Stimulated activated naive B cell treated with anti-CD40 and anti-IgM and Interleukin-4, amounts not matched to agents 10 μg/mL and 1 μg/mL and 100 μg/mL, for 72 hours (primary cell): ENCODE measurements around the gene KCNQ2.
"Not testable (repeated sequence)": the region's sequence is repeated elsewhere in the genome, so short reads cannot be mapped to it uniquely, and the experiment has no call there.

Experiments
- ATAC-seq, 2 donors: fragments of 150-1000 bp; cut with Tn5 transposase; replicated peaks; 2 replicates each; pipeline ENCODE4 v1.10.0; 2021; ENCODE audit warnings: moderate library complexity in 1 of 2
- DNase-seq: peaks from one replicate; pipeline ENCODE4 v3.0.0; 2021
- H3K27ac Mint-ChIP-seq: one replicate; pipeline ENCODE4 v1.8.0; 2022; ENCODE audit warnings: mild to moderate bottlenecking, mixed read lengths
- H3K27me3 Mint-ChIP-seq, 2 donors: one replicate each; pipeline ENCODE4 v1.8.0; 2022; ENCODE audit warnings: mixed read lengths in 2 of 2
- H3K36me3 Mint-ChIP-seq, 2 donors: one replicate each; pipeline ENCODE4 v1.8.0; 2022; ENCODE audit warnings: mixed read lengths in 2 of 2, mild to moderate bottlenecking in 1 of 2
- H3K4me1 Mint-ChIP-seq, 2 donors: one replicate each; pipeline ENCODE4 v1.8.0; 2022; ENCODE audit warnings: mixed read lengths in 2 of 2, mild to moderate bottlenecking in 1 of 2
- H3K4me3 Mint-ChIP-seq, 2 donors: one replicate each; pipeline ENCODE4 v1.8.0; 2022; ENCODE audit warnings: mild to moderate bottlenecking in 2 of 2, mixed read lengths in 2 of 2, moderate library complexity in 1 of 2
- H3K9me3 Mint-ChIP-seq, 2 donors: one replicate each; pipeline ENCODE4 v1.8.0; 2022; ENCODE audit warnings: mixed read lengths in 2 of 2, mild to moderate bottlenecking in 1 of 2

Gene KCNQ2

GRCh38 chr20:63490416-63490815 is 18.0 kb upstream of the KCNQ2 start:
- no peak for DNase-seq
- Mint-ChIP-seq H3K36me3 (peaks cover 0 to 3% of the 10 kb centered on the region in 2 donors), H3K4me1 (no peaks in the 10 kb centered on the region), H3K4me3 (no peak overlapping the region), H3K27ac (no peak overlapping the region), H3K9me3 (peaks cover 8 to 14% of the 10 kb centered on the region in 2 donors), H3K27me3 (peaks cover 42 to 53% of the 10 kb centered on the region in 2 donors)
- no peak for ATAC-seq

GRCh38 chr20:63488315-63489251 is 16.1 kb upstream of the KCNQ2 start:
- Mint-ChIP-seq H3K4me1 (no peaks in the 10 kb centered on the region), H3K27me3 (peaks cover 45 to 53% of the 10 kb centered on the region in 2 donors), H3K36me3 (peaks cover 0 to 3% of the 10 kb centered on the region in 2 donors), H3K9me3 (peaks cover 8 to 14% of the 10 kb centered on the region in 2 donors), H3K27ac (peak overlapping the region; percentile 85), H3K4me3 (no peak overlapping the region)
- peak in 1 of 2 donors; percentile 25 for ATAC-seq
- no peak for DNase-seq

- peaks cover 44 to 61% of the 10 kb centered on the region in 2 donors for H3K27me3 Mint-ChIP-seq
These were observed 15.4 kb upstream of the KCNQ2 start for GRCh38 chr20:63487781-63488241.

GRCh38 chr20:63487116-63487764 is 14.8 kb upstream of the KCNQ2 start:
- ATAC-seq (no peak), DNase-seq (no peak)
- Mint-ChIP-seq H3K9me3 (peaks cover 2 to 11% of the 10 kb centered on the region in 2 donors), H3K36me3 (peaks cover 0 to 3% of the 10 kb centered on the region in 2 donors), H3K4me3 (no peak overlapping the region), H3K27ac (no peak overlapping the region), H3K4me1 (peaks cover 0 to 3% of the 10 kb centered on the region in 2 donors), H3K27me3 (peaks cover 46 to 66% of the 10 kb centered on the region in 2 donors)

More at GRCh38 chr20:63487781-63488241, 15.4 kb upstream of the KCNQ2 start:
- peaks cover 8 to 14% of the 10 kb centered on the region in 2 donors for H3K9me3 Mint-ChIP-seq
- DNase-seq (no peak), ATAC-seq (no peak)
- peaks cover 0 to 3% of the 10 kb centered on the region in 2 donors for H3K36me3 Mint-ChIP-seq
- no peak overlapping the region for H3K4me3 Mint-ChIP-seq
- peaks cover 0 to 2% of the 10 kb centered on the region in 2 donors for H3K4me1 Mint-ChIP-seq
- no peak overlapping the region for H3K27ac Mint-ChIP-seq

- peaks cover 44 to 67% of the 10 kb centered on the region in 2 donors for H3K27me3 Mint-ChIP-seq
- H3K9me3 Mint-ChIP-seq, result peaks cover 0 to 4% of the 10 kb centered on the region in 2 donors
- ATAC-seq (no peak), DNase-seq (no peak)
- H3K4me1 Mint-ChIP-seq, result peaks cover 0 to 3% of the 10 kb centered on the region in 2 donors
- no peak overlapping the region for H3K4me3 Mint-ChIP-seq
- no peak overlapping the region for H3K27ac Mint-ChIP-seq
- peaks cover 0 to 3% of the 10 kb centered on the region in 2 donors for H3K36me3 Mint-ChIP-seq
These were observed 13.9 kb upstream of the KCNQ2 start for GRCh38 chr20:63486300-63486855.

GRCh38 chr20:63484651-63485403 is 12.4 kb upstream of the KCNQ2 start:
- Mint-ChIP-seq H3K27ac (no peak overlapping the region), H3K4me3 (no peak overlapping the region), H3K9me3 (peaks cover 0 to 4% of the 10 kb centered on the region in 2 donors), H3K27me3 (peaks cover 42 to 62% of the 10 kb centered on the region in 2 donors), H3K36me3 (peaks cover 0 to 3% of the 10 kb centered on the region in 2 donors), H3K4me1 (peaks cover 0 to 3% of the 10 kb centered on the region in 2 donors)
- ATAC-seq (no peak), DNase-seq (no peak)

- peaks cover 0 to 3% of the 10 kb centered on the region in 2 donors for H3K4me1 Mint-ChIP-seq
- no peak overlapping the region for H3K27ac Mint-ChIP-seq
- no peak overlapping the region for H3K4me3 Mint-ChIP-seq
- H3K36me3 Mint-ChIP-seq, result peaks cover 0 to 3% of the 10 kb centered on the region in 2 donors
- DNase-seq (no peak), ATAC-seq (no peak)
- peaks cover 0 to 4% of the 10 kb centered on the region in 2 donors for H3K9me3 Mint-ChIP-seq
- H3K27me3 Mint-ChIP-seq, result peaks cover 40 to 61% of the 10 kb centered on the region in 2 donors
These were observed 11.8 kb upstream of the KCNQ2 start for GRCh38 chr20:63484236-63484635.

GRCh38 chr20:63483834-63484233 is 11.4 kb upstream of the KCNQ2 start:
- peaks cover 0 to 4% of the 10 kb centered on the region in 2 donors for H3K9me3 Mint-ChIP-seq
- no peak overlapping the region for H3K4me3 Mint-ChIP-seq
- peaks cover 0 to 3% of the 10 kb centered on the region in 2 donors for H3K36me3 Mint-ChIP-seq
- peak in 1 of 2 donors; percentile 26 for ATAC-seq
- H3K27me3 Mint-ChIP-seq, result peaks cover 43 to 61% of the 10 kb centered on the region in 2 donors
- no peak overlapping the region for H3K27ac Mint-ChIP-seq
- peaks cover 0 to 3% of the 10 kb centered on the region in 2 donors for H3K4me1 Mint-ChIP-seq
- no peak for DNase-seq

- H3K36me3 Mint-ChIP-seq, result peaks cover 0 to 3% of the 10 kb centered on the region in 2 donors
- DNase-seq (no peak), ATAC-seq (no peak)
- no peak overlapping the region for H3K27ac Mint-ChIP-seq
- H3K4me3 Mint-ChIP-seq, result no peak overlapping the region
- H3K27me3 Mint-ChIP-seq, result peaks cover 54 to 69% of the 10 kb centered on the region in 2 donors
- H3K9me3 Mint-ChIP-seq, result peaks cover 0 to 4% of the 10 kb centered on the region in 2 donors
- H3K4me1 Mint-ChIP-seq, result peaks cover 0 to 3% of the 10 kb centered on the region in 2 donors
These were observed 9.6 kb upstream of the KCNQ2 start for GRCh38 chr20:63482021-63482587.

GRCh38 chr20:63481503-63481902 is 9.0 kb upstream of the KCNQ2 start:
- Mint-ChIP-seq H3K27ac (no peak overlapping the region), H3K4me3 (no peak overlapping the region), H3K27me3 (peaks cover 58 to 73% of the 10 kb centered on the region in 2 donors), H3K4me1 (peaks cover 0 to 3% of the 10 kb centered on the region in 2 donors), H3K9me3 (peaks cover 0 to 4% of the 10 kb centered on the region in 2 donors), H3K36me3 (peaks cover 0 to 3% of the 10 kb centered on the region in 2 donors)
- ATAC-seq, result no peak
- DNase-seq, result no peak

GRCh38 chr20:63479695-63480419 is 7.4 kb upstream of the KCNQ2 start:
- not testable (repeated sequence) for ATAC-seq, H3K9me3 Mint-ChIP-seq, H3K36me3 Mint-ChIP-seq, H3K27ac Mint-ChIP-seq, H3K4me3 Mint-ChIP-seq, H3K4me1 Mint-ChIP-seq, DNase-seq
- peaks cover 61 to 82% of the 10 kb centered on the region in 2 donors for H3K27me3 Mint-ChIP-seq

GRCh38 chr20:63478346-63479302 is 6.2 kb upstream of the KCNQ2 start:
- H3K36me3 Mint-ChIP-seq, result no peaks in the 10 kb centered on the region
- peaks cover 12 to 17% of the 10 kb centered on the region in 2 donors for H3K4me1 Mint-ChIP-seq
- H3K9me3 Mint-ChIP-seq, result no peaks in the 10 kb centered on the region
- H3K27me3 Mint-ChIP-seq, result peaks cover 72 to 88% of the 10 kb centered on the region in 2 donors
- ATAC-seq, result no peak
- no peak overlapping the region for H3K4me3 Mint-ChIP-seq
- DNase-seq, result no peak
- H3K27ac Mint-ChIP-seq, result no peak overlapping the region
